GM23248 (cell line): ENCODE measurements around the gene ACADM. TPM values are rescaled to one million over a fixed set of nuclear protein-coding genes. Genes with fewer than 3 reads are reported as not detected.

Source experiments
- DNase-seq: peaks from one replicate; pipeline ENCODE4 v3.0.0-alpha.2; 2015
- H2AFZ ChIP-seq: fragments of 200-600 bp; sonication (generic); 2 replicates; pipeline ENCODE4 v1.6.1; 2016; ENCODE audit warnings: antibody characterized with exemption
- H3F3A ChIP-seq: fragments of 200-600 bp; sonication (generic); 2 replicates; pipeline ENCODE4 v1.6.1; 2016; ENCODE audit warnings: mild to moderate bottlenecking, antibody characterized with exemption, mixed run types; ENCODE audit not compliant: insufficient read depth
- H3K27ac ChIP-seq: fragments of 200-600 bp; sonication (generic); 2 replicates; pipeline ENCODE4 v1.5.1; 2016; ENCODE audit warnings: mild to moderate bottlenecking
- H3K27me3 ChIP-seq: fragments of 200-600 bp; sonication (generic); replicated peaks from 2 replicates; pipeline ENCODE4 v1.6.1; 2016; ENCODE audit warnings: mild to moderate bottlenecking; ENCODE audit not compliant: insufficient read depth
- H3K36me3 ChIP-seq: fragments of 200-600 bp; sonication (generic); 2 replicates; pipeline ENCODE4 v1.6.1; 2016; ENCODE audit warnings: low read depth, mild to moderate bottlenecking
- H3K4me1 ChIP-seq: fragments of 200-600 bp; sonication (generic); 2 replicates; pipeline ENCODE4 v1.6.1; 2016; ENCODE audit warnings: mild to moderate bottlenecking; ENCODE audit not compliant: insufficient read depth
- H3K4me2 ChIP-seq: fragments of 200-600 bp; sonication (generic); one replicate; pipeline ENCODE4 v1.6.1; 2016; ENCODE audit warnings: mild to moderate bottlenecking; ENCODE audit not compliant: unreplicated experiment
- H3K4me3 ChIP-seq: fragments of 200-600 bp; sonication (generic); 2 replicates; pipeline ENCODE4 v1.5.1; 2016; ENCODE audit warnings: mild to moderate bottlenecking
- H3K79me2 ChIP-seq: fragments of 200-600 bp; sonication (generic); 2 replicates; pipeline ENCODE4 v1.6.1; 2016; ENCODE audit warnings: mild to moderate bottlenecking; ENCODE audit not compliant: insufficient read depth
- H3K9ac ChIP-seq: fragments of 200-600 bp; sonication (generic); 2 replicates; pipeline ENCODE4 v1.6.1; 2016; ENCODE audit warnings: mild to moderate bottlenecking
- H3K9me2 ChIP-seq: fragments of 200-600 bp; sonication (generic); 2 replicates; pipeline ENCODE4 v1.6.1; 2016; ENCODE audit warnings: mixed run types, mild to moderate bottlenecking, moderate library complexity; ENCODE audit not compliant: insufficient read depth
- H3K9me3 ChIP-seq: fragments of 200-600 bp; sonication (generic); one replicate; pipeline ENCODE4 v1.6.1; 2017; ENCODE audit warnings: low read depth
- H4K20me1 ChIP-seq: fragments of 200-600 bp; sonication (generic); 2 replicates; pipeline ENCODE4 v1.6.0; 2016; ENCODE audit not compliant: insufficient read depth
- EZH2 ChIP-seq: fragments of 200-600 bp; sonication (generic); IDR thresholded peaks from 2 replicates; pipeline ENCODE4 v1.6.1; 2018; ENCODE audit warnings: antibody characterized with exemption, mild to moderate bottlenecking; ENCODE audit not compliant: insufficient read depth, poor library complexity, severe bottlenecking
- EZH2phosphoT487 ChIP-seq: fragments of 200-600 bp; sonication (generic); IDR thresholded peaks from 2 replicates; pipeline ENCODE4 v1.6.1; 2018; ENCODE audit warnings: antibody characterized with exemption, moderate library complexity, mild to moderate bottlenecking, low read depth; ENCODE audit not compliant: insufficient read depth
- WGBS, 2 experiments: methylation state at CpG; one replicate each; pipeline ENCODE4 v1.1.6; 2015 to 2017; ENCODE audit warnings: low lambda C conversion rate in 2 of 2, low coverage in 1 of 2; ENCODE audit errors: missing lambda C conversion rate in 2 of 2; 5-methylcytosine and 5-hydroxymethylcytosine counted together
- in situ Hi-C: fragments of 300-500 bp; cut with MboI; formaldehyde crosslinking; loops from 2 replicates; pipeline ENCODE4 v1.15.0; 2020
- polyA plus RNA-seq: library from polyadenylated mRNA; unstranded; fragments of >200 nt; fragmentation: Nextera tagmentation; extraction: Ambion mirVana; gene quantifications from 2 replicates; pipeline ENCODE4 v1.2.1, GENCODE V29; 2016
- total RNA-seq: library from RNA; depleted of rRNA; stranded (reverse); fragments of >200 nt; shearing (Covaris generic); gene quantifications from 2 replicates; pipeline ENCODE4 v1.2.3, GENCODE V29; 2014

Gene ACADM
- total and polyA plus RNA-seq, 2 experiments from 2014 or later: 32.6 to 37.5 TPM

GRCh38 chr1:75789988-75790387, 65.5 kb downstream of the ACADM start:
- H3K79me2 ChIP-seq: peaks cover 67% of the 10 kb centered on the region
- H3K27me3 ChIP-seq: no peaks in the 10 kb centered on the region
- H4K20me1 ChIP-seq: peaks cover 32% of the 10 kb centered on the region
- peak overlapping the region; percentile 88 for H3K4me2 ChIP-seq
- no peak for DNase-seq
- H2AFZ ChIP-seq: no peak overlapping the region
- H3K9me2 ChIP-seq: no peaks in the 10 kb centered on the region
- peak overlapping the region; percentile 96 for H3K9ac ChIP-seq
- in situ Hi-C loops: no loop called here
- peak overlapping the region; percentile 98 for H3K4me3 ChIP-seq
- H3K9me3 ChIP-seq: no peaks in the 10 kb centered on the region
- H3K4me1 ChIP-seq: peaks cover 32% of the 10 kb centered on the region
- H3K36me3 ChIP-seq: peaks cover 68% of the 10 kb centered on the region
- H3K27ac ChIP-seq: 0 out of 2 replicates have a peak overlapping the region, but pooled peaks have one; percentile 15
- no peak for TF ChIP-seq EZH2
- TF ChIP-seq EZH2phosphoT487: no peak
- H3F3A ChIP-seq: peaks cover 86% of the 10 kb centered on the region

- H3K27ac ChIP-seq: peak overlapping the region; percentile 34; the same call in 1 of the 2 replicates
- TF ChIP-seq EZH2: no peak
- TF ChIP-seq EZH2phosphoT487: no peak
- H3K4me2 ChIP-seq: peak overlapping the region; percentile 88
- no peaks in the 10 kb centered on the region for H3K9me2 ChIP-seq
- H3K9ac ChIP-seq: peak overlapping the region; percentile 96; the same call in 1 of the 2 replicates
- no peak overlapping the region for H2AFZ ChIP-seq
- H3K27me3 ChIP-seq: no peaks in the 10 kb centered on the region
- H3K79me2 ChIP-seq: peaks cover 66% of the 10 kb centered on the region
- in situ Hi-C loops: no loop called here
- peaks cover 79% of the 10 kb centered on the region for H3K36me3 ChIP-seq
- peaks cover 32% of the 10 kb centered on the region for H3K4me1 ChIP-seq
- peak; percentile 42 for DNase-seq
- H3K9me3 ChIP-seq: no peaks in the 10 kb centered on the region
- peaks cover 91% of the 10 kb centered on the region for H3F3A ChIP-seq
- H3K4me3 ChIP-seq: peak overlapping the region; percentile 98
- WGBS, 2 experiments: 94 to 100% methylated on average over 1 of the region's 1 CpG
- H4K20me1 ChIP-seq: peaks cover 32% of the 10 kb centered on the region
Measured at GRCh38 chr1:75791022-75791421, 66.5 kb downstream of the ACADM start.

GRCh38 chr1:75792091-75792490, 67.6 kb downstream of the ACADM start:
- no peaks in the 10 kb centered on the region for H3K9me2 ChIP-seq
- peaks cover 56% of the 10 kb centered on the region for H3K79me2 ChIP-seq
- no peak overlapping the region for H3K27ac ChIP-seq
- H3K9me3 ChIP-seq: no peaks in the 10 kb centered on the region
- no peak overlapping the region for H3K9ac ChIP-seq
- H4K20me1 ChIP-seq: peaks cover 32% of the 10 kb centered on the region
- peaks cover 32% of the 10 kb centered on the region for H3K4me1 ChIP-seq
- DNase-seq: no peak
- H3K36me3 ChIP-seq: peaks cover 84% of the 10 kb centered on the region
- TF ChIP-seq EZH2 (no peak), EZH2phosphoT487 (no peak)
- H3K4me2 ChIP-seq: no peak overlapping the region
- WGBS, 2 experiments: 97 to 99% methylated on average over 3 of the region's 3 CpGs
- H3K27me3 ChIP-seq: no peaks in the 10 kb centered on the region
- H3K4me3 ChIP-seq: no peak overlapping the region
- H3F3A ChIP-seq: peaks cover 92% of the 10 kb centered on the region
- no peak overlapping the region for H2AFZ ChIP-seq
- in situ Hi-C loops: no loop called here

- Histone ChIP-seq H2AFZ (no peak overlapping the region), H3K9me2 (no peaks in the 10 kb centered on the region), H3K4me3 (no peak overlapping the region), H3K79me2 (peaks cover 33% of the 10 kb centered on the region), H3K4me1 (peaks cover 19% of the 10 kb centered on the region), H3K9me3 (no peaks in the 10 kb centered on the region), H3K4me2 (no peak overlapping the region), H3K27me3 (no peaks in the 10 kb centered on the region), H3K9ac (no peak overlapping the region), H3F3A (peaks cover 92% of the 10 kb centered on the region), H4K20me1 (peaks cover 24% of the 10 kb centered on the region), H3K36me3 (peaks cover 73% of the 10 kb centered on the region), H3K27ac (no peak overlapping the region)
- no peak for DNase-seq
- WGBS, 2 experiments: 98 to 99% methylated on average over 2 of the region's 2 CpGs
- TF ChIP-seq EZH2phosphoT487: no peak
- in situ Hi-C loops: no loop called here
Measured at GRCh38 chr1:75794382-75794781, 69.9 kb downstream of the ACADM start.

- WGBS, 2 experiments: 93 to 94% methylated on average over 4 of the region's 4 CpGs
- H3K36me3 ChIP-seq: peaks cover 60% of the 10 kb centered on the region
- no peak for DNase-seq
Measured at GRCh38 chr1:75795703-75796193, 71.2 kb downstream of the ACADM start.

More at GRCh38 chr1:75795703-75796193, 71.2 kb downstream of the ACADM start:
- Histone ChIP-seq H3K4me1 (peaks cover 5% of the 10 kb centered on the region), H3K27me3 (no peaks in the 10 kb centered on the region), H3K9me3 (no peaks in the 10 kb centered on the region), H3K9me2 (no peaks in the 10 kb centered on the region), H4K20me1 (peaks cover 17% of the 10 kb centered on the region; the same call in 1 of the 2 replicates), H3K79me2 (peaks cover 19% of the 10 kb centered on the region), H3K4me3 (no peak overlapping the region), H3K4me2 (no peak overlapping the region), H3K9ac (no peak overlapping the region), H2AFZ (no peak overlapping the region), H3K27ac (no peak overlapping the region), H3F3A (peaks cover 79% of the 10 kb centered on the region)
- in situ Hi-C loops: no loop called here
- TF ChIP-seq EZH2phosphoT487 (no peak), EZH2 (no peak)
